Pancreas (tissue), 10 donors: ENCODE data around the gene GPATCH3. TPM values are rescaled to one million over a fixed set of nuclear protein-coding genes. Genes with fewer than 3 reads are reported as not detected.

Experiments used
- ATAC-seq, 4 donors: fragments of 200-7000 bp; cut with Tn5 transposase; one replicate each; pipeline versions ENCODE4 v1.8.0 to v1.9.1; 2020; ENCODE audit warnings: mild to moderate bottlenecking in 4 of 4, moderate library complexity in 4 of 4
- DNase-seq, 6 donors: peaks; one replicate each; pipeline ENCODE4 v3.0.0-alpha.2; 2020
- FAIRE-seq: peaks from 2 replicates; lab custom pipeline; 2012; peaks lifted over from hg19 to GRCh38; lab: Jason Lieb, UNC
- H3K27ac ChIP-seq, 4 donors: fragments of 200-600 bp; sonication (generic); 1 replicate in 3 of 4; 2 replicates in 1 of 4; pipeline versions ENCODE4 v1.5.0 to v1.8.0; 2020
- H3K27me3 ChIP-seq, 4 donors: fragments of 200-600 bp; one replicate each; pipeline ENCODE4 v1.8.0; 2021
- H3K36me3 ChIP-seq, 3 donors: fragments of 200-600 bp; sonication (generic) in 1 of 3; one replicate each; pipeline versions ENCODE4 v1.5.0 to v1.8.0; 2020 to 2021
- H3K4me1 ChIP-seq, 3 donors: fragments of 200-600 bp; one replicate each; pipeline ENCODE4 v1.8.0; 2021
- H3K4me3 ChIP-seq, 4 donors: fragments of 200-600 bp; sonication (generic) in 2 of 4; one replicate each; pipeline versions ENCODE4 v1.5.0 to v1.8.0; 2020 to 2021
- H3K9me3 ChIP-seq, 4 donors: fragments of 200-600 bp; one replicate each; pipeline ENCODE4 v1.8.0; 2021
- WGBS, 2 donors: extraction: QIAGEN DNeasy Blood & Tissue Kit; methylation state at CpG; one replicate each; pipeline ENCODE4 v1.1.7; 2013; 5-methylcytosine and 5-hydroxymethylcytosine counted together
- intact Hi-C, 3 donors: fragments of 100-400 bp; cut with DNase I; formaldehyde crosslinking; loops; one replicate each; pipeline versions ENCODE4 v1.11.1 to v1.14.2; 2022
- polyA plus RNA-seq, 2 donors: library from polyadenylated mRNA; stranded (reverse); fragments of 200-250 nt; gene quantifications; one replicate each; pipeline ENCODE4 v1.2.3, GENCODE V29; 2013
- total RNA-seq, 6 donors: library from RNA; stranded (reverse); fragmentation: NEBNext Ultra II Directional in 4 of 6; extraction: Animal tissue kit (Norgen Biotek cat#: 25700) in 4 of 6; gene quantifications; one replicate each; pipeline versions ENCODE4 v1.2.1 to v1.2.4, GENCODE V29; 2021 to 2023
- TF ChIP-seq, protein P1 (sequence below), 4 donors: fragments of 200-600 bp; sonication (generic) in 3 of 4; IDR thresholded peaks; one replicate each; pipeline versions ENCODE4 v1.5.0 to v1.8.0; 2021; ENCODE audit warnings: antibody characterized with exemption in 4 of 4
- donor health status: healthy with polysubstance abuse.
- donor health status: DM: no; HTN: no; CAD: no; lungs with moderate emphysema.
- donor health status: DM: no; HTN: no; CAD: no.
- donor health status: control.
- donor health status: control.
- donor health status: Bipolar disorder and iron deficiency.
- donor health status: DM: yes; HTN: yes; CAD: no.
- donor health status: DM: no; HTN: no; CAD: no.
- donor health status: DM: no; HTN: no; CAD: no.
- donor health status: DM: yes; HTN: yes; CAD: no.

The GPATCH3 gene
- total and polyA plus RNA-seq, 8 donors, result 3.9 to 18.1 (median 6.9) TPM

DNA sequence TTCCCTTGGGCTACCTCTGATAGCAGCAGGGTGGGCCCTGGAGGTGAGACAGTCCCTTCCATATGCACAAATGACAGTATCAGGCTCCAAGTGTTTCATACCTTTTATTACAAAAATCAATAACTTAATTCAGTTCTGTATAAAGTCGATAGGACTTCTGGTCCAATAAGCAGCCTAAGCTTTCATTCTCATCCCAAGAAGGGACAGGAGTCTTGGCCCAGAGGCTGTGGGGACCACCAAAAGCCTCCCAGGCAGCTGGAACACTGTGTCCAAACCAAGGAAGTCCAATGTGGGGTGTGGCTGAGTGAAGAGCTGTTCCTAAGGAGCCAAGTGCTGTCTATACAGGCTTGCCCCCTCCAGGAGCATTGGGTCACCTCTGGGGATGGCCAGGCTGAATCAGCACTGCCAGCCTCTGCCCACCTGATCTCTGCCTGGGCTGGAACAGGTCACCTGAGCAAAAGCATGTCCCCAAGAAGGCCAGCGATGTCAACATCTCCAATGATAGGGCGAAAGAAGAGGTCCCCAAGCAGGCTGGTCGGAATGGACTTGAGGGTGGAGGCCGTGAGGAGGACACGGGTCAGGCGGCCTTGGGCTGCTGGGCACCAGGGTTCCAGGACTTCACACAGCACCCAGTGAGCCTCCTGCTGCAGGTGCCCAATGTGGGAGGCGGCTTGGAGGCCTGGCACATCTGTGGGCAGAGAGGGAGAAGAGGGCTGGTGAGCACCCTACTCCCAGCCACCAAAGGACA, 11.3 kb upstream of the GPATCH3 start:
- no peak for ATAC-seq
- peak overlapping the region; percentile 27 to 76 (median 64) for H3K4me3 ChIP-seq

DNA sequence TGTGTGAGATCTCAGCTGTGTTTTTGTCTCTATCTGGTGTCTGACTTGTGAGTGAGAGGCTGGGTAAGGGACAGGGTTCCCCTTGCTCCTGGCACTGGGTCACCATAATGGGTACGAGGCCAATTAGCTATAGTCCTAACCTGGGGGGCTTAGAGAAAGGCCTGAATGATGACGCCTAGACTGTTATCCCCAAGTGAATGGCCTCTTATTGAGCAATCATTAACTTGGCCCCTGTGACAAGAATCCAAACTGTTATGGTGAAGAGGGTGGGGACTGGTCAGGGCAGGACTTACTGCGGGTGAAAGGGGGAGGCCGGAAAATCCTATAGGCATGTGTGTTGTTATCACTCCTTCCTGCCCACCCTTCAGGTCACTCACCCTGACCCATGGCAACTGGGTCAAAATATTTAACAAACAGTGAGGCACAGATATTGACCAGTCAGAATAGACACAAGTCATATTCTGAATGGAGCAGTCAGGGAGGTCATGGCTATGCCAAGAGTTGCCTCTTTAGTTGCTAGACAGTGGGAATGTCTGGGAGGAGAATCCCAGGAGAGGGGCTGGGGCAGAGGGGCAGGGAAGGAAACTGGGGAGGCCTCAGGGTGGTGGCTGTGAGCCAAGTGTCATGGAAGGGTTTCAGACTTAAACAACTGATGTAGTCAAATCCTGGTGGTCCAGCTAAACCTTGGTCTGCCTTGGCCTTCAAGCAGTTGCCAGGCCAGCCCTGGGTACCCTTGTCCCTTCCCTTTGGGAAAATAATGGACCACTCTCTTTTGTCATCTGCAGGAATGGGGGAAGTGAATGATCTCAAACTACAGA, 10.3 kb upstream of the GPATCH3 start:
- H3K4me1 ChIP-seq, result peaks cover 8 to 23% (median 11%) of the 10 kb centered on the region in 3 donors
- 25 to 35% methylated on average over 4 of the region's 4 CpGs for WGBS, 2 donors
- H3K36me3 ChIP-seq, result no peaks in the 10 kb centered on the region
- no peaks in the 10 kb centered on the region for H3K27me3 ChIP-seq
- DNase-seq (peak in 1 of 6 donors; percentile 46), ATAC-seq (no peak), FAIRE-seq (no peak)
- peak overlapping the region in 2 of 4 donors; percentile 68 to 76 for H3K4me3 ChIP-seq
- intact Hi-C loops, result no loop called here
- TF ChIP-seq, protein P1, sequence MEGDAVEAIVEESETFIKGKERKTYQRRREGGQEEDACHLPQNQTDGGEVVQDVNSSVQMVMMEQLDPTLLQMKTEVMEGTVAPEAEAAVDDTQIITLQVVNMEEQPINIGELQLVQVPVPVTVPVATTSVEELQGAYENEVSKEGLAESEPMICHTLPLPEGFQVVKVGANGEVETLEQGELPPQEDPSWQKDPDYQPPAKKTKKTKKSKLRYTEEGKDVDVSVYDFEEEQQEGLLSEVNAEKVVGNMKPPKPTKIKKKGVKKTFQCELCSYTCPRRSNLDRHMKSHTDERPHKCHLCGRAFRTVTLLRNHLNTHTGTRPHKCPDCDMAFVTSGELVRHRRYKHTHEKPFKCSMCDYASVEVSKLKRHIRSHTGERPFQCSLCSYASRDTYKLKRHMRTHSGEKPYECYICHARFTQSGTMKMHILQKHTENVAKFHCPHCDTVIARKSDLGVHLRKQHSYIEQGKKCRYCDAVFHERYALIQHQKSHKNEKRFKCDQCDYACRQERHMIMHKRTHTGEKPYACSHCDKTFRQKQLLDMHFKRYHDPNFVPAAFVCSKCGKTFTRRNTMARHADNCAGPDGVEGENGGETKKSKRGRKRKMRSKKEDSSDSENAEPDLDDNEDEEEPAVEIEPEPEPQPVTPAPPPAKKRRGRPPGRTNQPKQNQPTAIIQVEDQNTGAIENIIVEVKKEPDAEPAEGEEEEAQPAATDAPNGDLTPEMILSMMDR (IDR thresholded peaks at IDR 0.05), result no peak
- no peaks in the 10 kb centered on the region for H3K9me3 ChIP-seq
- H3K27ac ChIP-seq, result peak overlapping the region; percentile 5 to 97 (median 18)

More for the DNA sequence above, 11.3 kb upstream of the GPATCH3 start:
- FAIRE-seq, result no peak
- Histone ChIP-seq H3K27ac (peak overlapping the region in 2 of 4 donors; percentile 48 to 97), H3K9me3 (no peaks in the 10 kb centered on the region), H3K4me1 (peaks cover 17 to 33% (median 18%) of the 10 kb centered on the region in 3 donors), H3K27me3 (no peaks in the 10 kb centered on the region), H3K36me3 (no peaks in the 10 kb centered on the region)
- intact Hi-C loops, result no loop called here
- TF ChIP-seq, protein P1 (IDR thresholded peaks at IDR 0.05), result no peak
- peak in 2 of 6 donors; percentile 50 to 67 for DNase-seq
- WGBS, 2 donors, result 14 to 25% methylated on average over 8 of the region's 8 CpGs

DNA sequence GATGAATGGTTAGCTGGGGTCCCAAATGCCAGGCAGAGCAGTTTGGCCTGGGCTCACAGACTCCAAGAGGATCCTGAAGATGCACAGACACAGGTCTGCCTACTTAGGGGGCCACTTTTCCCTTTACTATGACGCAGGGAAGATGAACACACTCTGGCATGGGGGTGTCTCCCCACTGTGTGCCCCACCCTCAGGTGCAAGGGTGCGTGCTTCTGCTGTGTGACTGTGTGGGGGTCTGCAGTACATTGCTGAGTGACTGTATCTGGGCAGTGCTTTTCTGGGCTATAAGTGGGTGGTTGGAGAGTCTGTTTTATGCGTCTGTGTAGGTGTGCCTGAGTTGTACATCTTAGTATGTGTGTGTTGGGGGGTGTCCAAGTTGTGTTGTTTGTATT, 9.7 kb upstream of the GPATCH3 start:
- no peak for DNase-seq
- H3K4me3 ChIP-seq, result no peak overlapping the region
- FAIRE-seq, result no peak
- WGBS, 2 donors, result 58 to 74% methylated on average over 3 of the region's 3 CpGs
- H3K9me3 ChIP-seq, result no peaks in the 10 kb centered on the region
- H3K27ac ChIP-seq, result peak overlapping the region in 1 of 4 donors; percentile 97
- intact Hi-C loops, result no loop called here
- no peak for ATAC-seq
- H3K27me3 ChIP-seq, result no peaks in the 10 kb centered on the region
- H3K4me1 ChIP-seq, result peaks cover 5 to 18% (median 6%) of the 10 kb centered on the region in 3 donors
- H3K36me3 ChIP-seq, result no peaks in the 10 kb centered on the region
- TF ChIP-seq, protein P1 (IDR thresholded peaks at IDR 0.05), result no peak

DNA sequence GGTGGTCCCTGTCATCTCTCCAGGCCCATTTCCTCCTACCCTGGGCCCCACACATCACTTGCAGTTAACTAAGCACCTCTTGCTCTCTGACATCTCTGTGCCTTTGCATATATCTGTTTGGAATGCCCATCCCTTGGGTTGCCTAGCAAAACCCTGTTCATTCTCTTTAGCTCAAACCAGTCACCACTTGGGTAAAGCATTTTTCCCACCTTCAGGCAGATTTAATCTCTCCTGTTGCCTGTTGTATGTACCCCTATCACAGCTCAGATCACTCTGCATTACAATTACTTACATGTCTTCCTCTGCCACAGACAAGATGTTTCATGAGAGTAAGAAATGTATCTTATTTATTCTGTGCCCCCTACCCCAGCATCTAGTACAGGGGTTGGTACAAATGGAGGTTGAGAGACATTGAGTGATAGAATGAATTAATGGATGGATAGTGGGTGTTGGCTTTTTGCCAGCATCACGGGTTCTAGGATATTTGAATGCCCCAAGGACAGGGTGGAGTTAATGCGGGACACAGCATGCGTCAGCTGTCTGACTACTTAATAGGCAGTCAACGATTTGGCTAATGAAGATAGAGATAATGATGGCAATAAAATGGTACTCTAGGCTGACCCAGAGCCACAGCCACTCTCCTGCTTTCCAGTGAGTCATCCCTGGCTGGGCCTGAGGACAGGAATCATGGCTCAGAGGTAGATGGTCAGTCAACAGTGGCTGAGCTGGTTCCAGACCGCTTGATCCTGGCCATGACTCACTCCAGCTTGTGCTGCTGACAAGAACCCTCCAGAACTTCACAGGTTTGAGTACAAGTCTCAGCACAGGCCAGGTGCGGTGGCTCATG, 7.0 kb upstream of the GPATCH3 start:
- Histone ChIP-seq H3K4me1 (peaks cover 0 to 20% (median 15%) of the 10 kb centered on the region in 3 donors), H3K36me3 (no peaks in the 10 kb centered on the region), H3K27ac (peak overlapping the region in 3 of 4 donors; percentile 9 to 59 (median 22)), H3K9me3 (no peaks in the 10 kb centered on the region), H3K27me3 (no peaks in the 10 kb centered on the region), H3K4me3 (no peak overlapping the region)
- 35 to 39% methylated on average over 6 of the region's 6 CpGs for WGBS, 2 donors
- ATAC-seq, result peak; percentile 74 to 82 (median 78)
- intact Hi-C loops, result no loop called here
- FAIRE-seq, result no peak
- TF ChIP-seq, protein P1 (IDR thresholded peaks at IDR 0.05), result no peak
- peak in 4 of 6 donors; percentile 55 to 86 (median 73) for DNase-seq
